Stimulated activated effector memory CD8-positive, alpha-beta T cell treated with anti-CD3 and anti-CD28 coated beads, Interleukin-12 subunit alpha, Interleukin-12 subunit beta, amount 100 ng/mL, for 72 hours (primary cell): Measurements from ENCODE around the gene SMG6.

Experiments
- ATAC-seq: fragments of 150-1000 bp; cut with Tn5 transposase; 2 replicates; pipeline ENCODE4 v1.10.0; 2021
- DNase-seq, 2 donors: peaks; one replicate each; pipeline ENCODE4 v3.0.0; 2021 to 2022; ENCODE audit warnings: low spot score in 2 of 2
- H3K27ac Mint-ChIP-seq: one replicate; pipeline ENCODE4 v1.8.0; 2022; ENCODE audit warnings: mild to moderate bottlenecking, mixed read lengths
- H3K36me3 Mint-ChIP-seq: one replicate; pipeline ENCODE4 v1.8.0; 2022; ENCODE audit warnings: mild to moderate bottlenecking, mixed read lengths
- H3K4me1 Mint-ChIP-seq: one replicate; pipeline ENCODE4 v1.8.0; 2022; ENCODE audit warnings: mixed read lengths
- H3K4me3 Mint-ChIP-seq: one replicate; pipeline ENCODE4 v1.8.0; 2022; ENCODE audit warnings: mild to moderate bottlenecking, mixed read lengths
- H3K9me3 Mint-ChIP-seq: one replicate; pipeline ENCODE4 v1.8.0; 2022; ENCODE audit warnings: mixed read lengths

SMG6 gene

DNA sequence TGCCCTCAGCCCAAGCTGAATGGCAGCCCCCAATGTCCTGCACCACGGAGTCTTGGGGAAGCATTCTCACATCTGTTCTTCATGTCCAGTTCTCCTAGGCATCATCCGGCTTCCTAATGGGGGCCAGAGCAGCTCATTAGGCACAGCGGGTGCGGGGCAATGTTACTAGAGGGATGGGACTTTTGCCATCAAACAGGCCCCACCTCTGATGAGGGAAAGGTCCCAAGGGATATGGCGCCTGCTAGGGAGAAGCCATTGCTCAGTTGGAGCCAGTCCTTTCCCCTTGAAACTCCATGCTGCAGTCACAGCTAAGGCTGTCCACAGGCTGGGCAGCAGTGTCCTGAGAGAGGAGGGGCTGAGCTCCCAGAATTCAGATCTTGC is 275.4 kb downstream of the SMG6 start:
- no peak for ATAC-seq
- no peak overlapping the region for H3K27ac Mint-ChIP-seq
- no peak for DNase-seq
- no peak overlapping the region for H3K4me3 Mint-ChIP-seq
- H3K36me3 Mint-ChIP-seq, result peaks cover 6% of the 10 kb centered on the region
- no peaks in the 10 kb centered on the region for H3K9me3 Mint-ChIP-seq
- H3K4me1 Mint-ChIP-seq, result peaks cover 17% of the 10 kb centered on the region

DNA sequence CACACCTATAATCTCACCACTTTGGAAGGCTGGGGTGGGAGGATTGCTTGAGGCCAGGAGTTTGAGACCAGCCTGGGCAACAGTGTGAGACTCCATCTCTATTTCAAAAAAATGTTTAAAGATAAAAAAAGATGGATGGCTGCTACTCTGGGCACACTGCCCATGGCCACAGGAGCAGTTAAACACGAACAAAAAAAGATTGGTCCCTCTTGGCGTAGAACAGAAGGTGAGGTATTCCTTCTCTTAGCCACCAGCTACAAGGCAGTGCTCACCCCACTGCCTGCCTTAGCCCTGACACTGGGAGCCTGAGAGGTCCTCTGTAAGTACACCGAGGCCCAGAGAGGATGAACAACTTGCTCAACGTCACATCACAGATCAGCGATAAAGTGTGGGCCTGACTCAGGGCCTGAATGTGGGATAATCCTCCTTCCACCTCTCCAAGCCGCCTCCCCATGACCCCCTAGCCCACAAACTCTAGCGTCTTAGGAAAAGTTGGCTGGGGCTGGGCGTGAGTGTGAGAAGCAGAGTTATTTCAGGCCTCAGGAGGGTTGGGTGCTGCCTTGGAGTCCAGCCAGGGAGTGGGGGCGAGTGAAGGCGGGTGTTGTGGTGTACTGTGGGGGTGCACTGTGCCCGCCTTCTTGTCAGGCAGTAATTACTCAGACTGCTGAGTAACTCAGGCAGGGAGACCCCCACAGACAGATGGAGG is 275.9 kb downstream of the SMG6 start:
- Mint-ChIP-seq H3K27ac (no peak overlapping the region), H3K4me1 (peaks cover 17% of the 10 kb centered on the region), H3K9me3 (no peaks in the 10 kb centered on the region), H3K4me3 (no peak overlapping the region), H3K36me3 (peaks cover 6% of the 10 kb centered on the region)
- DNase-seq, result no peak
- ATAC-seq, result no peak

DNA sequence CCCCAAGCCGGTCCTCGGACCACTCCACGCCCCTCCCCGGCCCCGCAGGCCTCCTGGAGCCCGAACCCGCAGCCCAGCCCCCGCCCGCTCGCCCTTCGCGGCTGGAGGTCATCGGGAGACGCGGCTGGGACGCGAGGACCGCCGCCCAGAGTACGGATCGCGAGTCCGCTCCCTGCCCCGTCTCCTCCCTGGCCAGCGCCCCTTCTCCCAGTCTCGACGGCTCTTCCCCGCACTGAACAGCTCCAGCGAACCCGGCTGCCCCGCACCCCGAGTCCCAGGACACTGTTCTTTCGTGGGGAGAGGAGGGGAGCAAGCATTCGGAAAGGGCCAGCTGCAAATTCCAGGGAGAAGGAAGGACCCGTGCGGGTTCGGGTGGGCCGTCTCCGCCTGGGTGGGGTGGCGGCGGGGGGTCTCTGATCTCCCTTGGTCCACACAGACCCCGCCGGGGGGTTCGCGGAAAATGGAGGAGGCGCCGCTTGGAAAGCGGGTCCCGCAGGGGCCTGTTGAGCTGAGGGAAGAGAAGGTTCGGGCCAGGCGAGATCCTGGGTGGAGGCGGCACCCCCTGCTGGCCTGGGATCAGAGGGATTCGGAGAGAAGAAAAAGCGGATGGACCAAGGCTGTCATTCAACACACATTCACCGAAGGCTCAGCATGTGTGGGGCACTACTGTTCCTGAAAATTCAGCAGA is 277.8 kb downstream of the SMG6 start:
- DNase-seq, result no peak
- H3K4me3 Mint-ChIP-seq, result peak overlapping the region; percentile 66
- no peak for ATAC-seq
- no peak overlapping the region for H3K27ac Mint-ChIP-seq
- no peaks in the 10 kb centered on the region for H3K9me3 Mint-ChIP-seq
- peaks cover 13% of the 10 kb centered on the region for H3K4me1 Mint-ChIP-seq
- peaks cover 6% of the 10 kb centered on the region for H3K36me3 Mint-ChIP-seq

DNA sequence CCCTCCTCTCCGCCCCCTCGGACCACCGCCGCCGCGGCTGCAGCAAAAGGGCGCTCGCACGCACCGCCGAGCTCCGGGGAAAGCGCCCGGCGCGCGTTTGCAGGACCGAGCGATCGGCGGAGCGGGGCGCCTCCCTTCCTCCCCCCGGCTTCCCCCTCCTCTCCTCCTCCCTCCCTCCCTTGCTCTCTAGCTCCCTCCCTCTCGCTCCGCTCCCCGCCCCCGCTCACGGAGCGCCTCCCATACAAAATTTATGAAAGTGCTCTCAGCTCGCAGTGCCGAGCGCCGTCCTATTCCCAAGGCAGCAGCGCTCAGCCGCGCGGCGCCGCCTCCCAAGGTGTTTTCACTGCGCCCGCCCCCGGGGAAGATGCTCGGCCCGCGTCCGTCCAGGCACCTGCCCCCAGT is 278.4 kb downstream of the SMG6 start, which contains the start of gene RTN4RL1:
Gene RTN4RL1 (minus strand): TSS at position 115 of the 402 bp plus-strand sequence. CDS start 469 bp downstream, outside the sequence.
- Mint-ChIP-seq H3K4me1 (peaks cover 11% of the 10 kb centered on the region), H3K27ac (no peak within 1 kb of the TSS), H3K9me3 (no peaks in the 10 kb centered on the region), H3K36me3 (peaks cover 3% of the 10 kb centered on the region), H3K4me3 (peak within 1 kb of the TSS; percentile 66)
- ATAC-seq (no peak), DNase-seq (peak; percentile 25 to 67)

DNA sequence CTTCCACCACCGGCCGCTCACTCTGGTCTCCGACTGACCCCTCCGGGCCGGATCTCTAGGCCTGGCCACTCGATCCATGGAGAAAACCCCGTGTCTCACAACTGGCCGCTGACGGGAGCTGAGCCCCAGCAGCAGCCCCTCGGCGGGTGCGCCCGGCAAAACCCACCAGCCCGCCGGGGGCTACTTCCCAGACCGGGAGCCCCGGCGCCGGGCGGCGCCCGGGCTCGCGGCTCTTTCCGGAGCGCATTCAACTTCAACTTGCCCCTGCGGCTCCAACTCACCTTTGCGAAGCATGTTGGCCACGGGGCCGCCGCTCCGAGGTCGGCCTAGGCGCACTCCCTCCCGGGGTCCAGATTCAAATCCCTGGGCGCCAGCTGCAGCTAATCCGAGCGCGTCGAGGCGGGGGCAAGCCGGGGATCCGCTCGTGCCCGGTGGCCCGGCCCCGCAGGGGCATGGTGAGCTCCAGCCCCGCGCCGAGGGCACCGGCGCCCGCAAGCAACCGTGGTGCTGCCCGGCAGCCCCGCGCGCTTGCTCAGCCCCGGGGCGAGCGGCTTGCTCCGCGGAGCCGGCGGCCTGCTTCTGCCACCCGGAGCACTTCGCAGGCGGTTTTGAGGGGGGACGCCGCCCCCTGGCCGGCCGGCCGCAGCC is 278.9 kb downstream of the SMG6 start:
- no peak for ATAC-seq
- Mint-ChIP-seq H3K9me3 (no peaks in the 10 kb centered on the region), H3K4me1 (peaks cover 11% of the 10 kb centered on the region), H3K4me3 (peak overlapping the region; percentile 66), H3K36me3 (no peaks in the 10 kb centered on the region), H3K27ac (no peak overlapping the region)
- DNase-seq, result no peak

DNA sequence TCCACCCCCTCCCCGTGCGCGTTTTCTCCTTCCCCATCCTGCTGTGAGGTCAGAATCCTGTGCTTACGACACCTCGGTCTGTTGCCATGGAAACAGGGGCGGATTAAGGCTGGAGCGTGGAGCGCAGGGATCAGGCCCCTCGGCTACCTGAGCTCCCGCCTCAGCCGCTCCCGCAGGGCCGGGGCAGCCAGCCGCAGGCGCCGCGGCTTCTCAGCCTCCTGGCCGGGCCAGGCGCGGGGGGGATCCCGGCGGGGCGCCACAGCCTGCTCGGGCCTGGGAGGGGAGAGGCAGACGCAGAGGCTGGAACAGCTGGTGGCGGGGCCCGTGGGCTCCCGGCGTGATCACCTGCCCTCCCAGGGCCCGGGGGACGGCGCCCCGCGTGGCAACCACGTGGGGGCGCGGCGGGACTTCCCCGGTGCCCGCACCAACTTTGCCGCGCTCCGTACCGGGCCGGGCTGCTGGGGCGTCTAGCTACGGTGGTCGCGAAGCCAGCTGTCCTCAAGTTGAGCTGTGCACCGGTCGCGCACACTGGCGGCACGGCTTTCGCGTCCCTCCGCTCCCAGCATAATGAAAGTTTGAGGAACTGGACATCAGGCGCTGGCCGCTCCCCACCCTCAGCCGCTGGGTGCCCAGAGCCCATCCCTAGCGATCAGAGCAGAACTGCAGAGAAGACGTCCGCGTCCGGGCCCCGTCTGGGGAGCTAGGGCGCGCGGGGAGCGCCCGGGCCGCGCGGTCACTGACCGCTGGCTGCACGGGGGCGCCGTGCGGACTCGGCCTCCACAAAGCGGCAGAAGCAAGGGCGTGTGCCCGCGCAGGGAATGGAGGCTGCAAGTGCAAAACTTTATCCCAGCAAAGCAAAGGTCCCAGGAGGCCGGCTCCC is 279.7 kb downstream of the SMG6 start:
- Mint-ChIP-seq H3K36me3 (no peaks in the 10 kb centered on the region), H3K4me1 (peaks cover 11% of the 10 kb centered on the region), H3K4me3 (peak overlapping the region; percentile 66), H3K27ac (no peak overlapping the region), H3K9me3 (no peaks in the 10 kb centered on the region)
- DNase-seq, result no peak
- peak; percentile 14 for ATAC-seq

DNA sequence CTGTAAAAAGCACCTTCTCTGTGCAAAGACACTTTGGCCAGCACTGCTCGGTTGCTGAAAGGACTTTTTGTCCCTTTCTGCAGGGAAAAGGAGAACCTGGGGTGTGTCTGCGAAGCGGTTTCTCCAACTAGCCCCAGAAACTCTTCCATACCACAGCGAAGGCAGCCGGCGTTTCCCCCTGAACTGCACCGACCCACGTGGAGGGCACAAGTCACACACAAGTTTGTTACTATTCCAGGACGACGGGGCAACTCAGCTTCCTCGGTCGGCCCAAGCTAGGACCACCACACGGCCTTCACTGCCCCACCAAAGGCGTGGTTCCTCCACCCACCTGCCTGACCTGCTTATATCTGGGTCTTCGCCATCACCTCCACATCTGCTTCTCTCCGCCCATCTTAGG is 280.3 kb downstream of the SMG6 start:
- peaks cover 15% of the 10 kb centered on the region for H3K4me1 Mint-ChIP-seq
- no peak overlapping the region for H3K27ac Mint-ChIP-seq
- H3K4me3 Mint-ChIP-seq, result peak overlapping the region; percentile 66

DNA sequence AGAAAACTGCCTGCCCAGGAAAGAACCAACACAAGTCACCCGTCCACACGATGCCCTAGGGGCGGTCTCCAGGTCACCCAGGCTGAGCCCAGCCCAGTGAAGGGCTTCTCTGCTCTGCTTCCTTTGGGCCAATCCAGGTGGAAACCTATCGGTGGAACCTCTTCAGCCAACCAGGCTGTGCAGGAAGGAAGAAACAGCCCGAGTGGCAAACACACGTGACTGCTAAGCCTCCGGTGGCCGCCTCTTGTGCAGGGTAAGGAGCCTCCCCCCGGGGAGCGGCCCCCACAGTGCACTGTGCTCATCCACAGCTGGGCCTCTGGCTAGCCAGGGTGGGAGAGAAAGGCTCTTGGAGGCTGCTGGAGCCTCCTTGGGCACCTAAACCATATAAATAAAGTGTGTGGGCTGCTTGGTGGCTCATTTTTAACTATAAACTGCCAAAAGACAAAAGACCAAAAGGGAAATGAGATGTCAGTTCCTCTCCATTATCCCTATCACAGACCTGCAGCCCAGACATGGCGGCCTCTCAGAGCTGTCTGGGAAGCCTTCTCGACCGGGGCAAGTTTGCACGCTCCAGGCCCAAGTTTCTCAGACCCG is 280.8 kb downstream of the SMG6 start:
- no peak for DNase-seq
- no peak for ATAC-seq
- Mint-ChIP-seq H3K4me3 (peak overlapping the region; percentile 66), H3K4me1 (peaks cover 20% of the 10 kb centered on the region), H3K27ac (no peak overlapping the region), H3K36me3 (no peaks in the 10 kb centered on the region), H3K9me3 (no peaks in the 10 kb centered on the region)

More for the DNA sequence above, 280.3 kb downstream of the SMG6 start:
- no peak for DNase-seq
- Mint-ChIP-seq H3K36me3 (no peaks in the 10 kb centered on the region), H3K9me3 (no peaks in the 10 kb centered on the region)
- ATAC-seq, result no peak

DNA sequence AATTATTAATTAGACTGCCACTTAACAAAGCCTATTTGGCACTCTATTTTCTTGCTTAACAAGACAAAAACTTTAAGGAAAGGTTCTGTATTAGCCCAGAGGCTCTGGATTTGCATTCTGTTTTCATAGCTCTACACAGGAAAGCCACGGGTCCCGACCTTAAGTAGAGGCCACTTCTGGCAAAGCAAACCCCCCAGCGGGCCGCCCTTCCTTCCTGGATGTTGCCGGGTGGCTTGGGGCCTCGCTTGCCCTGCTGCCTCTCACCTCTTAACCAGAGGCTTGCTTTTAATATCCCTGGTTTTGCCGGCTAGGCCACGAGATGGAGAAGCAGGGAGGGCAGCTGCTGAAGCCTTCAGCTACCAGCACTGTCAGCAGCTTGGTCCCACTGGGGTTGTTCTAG is 282.9 kb downstream of the SMG6 start:
- no peaks in the 10 kb centered on the region for H3K36me3 Mint-ChIP-seq
- ATAC-seq (no peak), DNase-seq (no peak)
- no peaks in the 10 kb centered on the region for H3K9me3 Mint-ChIP-seq
- peaks cover 16% of the 10 kb centered on the region for H3K4me1 Mint-ChIP-seq
- no peak overlapping the region for H3K4me3 Mint-ChIP-seq
- H3K27ac Mint-ChIP-seq, result no peak overlapping the region

DNA sequence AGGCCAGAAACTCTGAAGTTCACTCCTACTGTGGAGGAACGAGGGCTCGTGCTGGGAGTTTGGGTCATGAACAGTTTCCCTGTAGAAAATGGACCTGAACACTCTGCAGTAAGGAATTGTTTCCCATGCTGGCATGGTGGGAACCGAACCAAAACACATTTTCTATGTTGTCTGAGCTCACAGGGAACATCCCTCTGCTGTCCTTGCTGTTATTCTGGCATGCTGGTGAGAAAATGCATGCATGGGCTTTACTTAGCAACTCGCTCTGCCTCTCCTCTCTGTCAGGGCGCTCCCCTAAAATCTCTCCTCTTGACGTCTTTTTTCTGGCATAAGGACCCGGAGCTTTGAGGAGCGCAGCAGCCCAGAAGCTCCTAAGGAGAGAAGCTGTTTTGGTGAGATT is 283.9 kb downstream of the SMG6 start:
- DNase-seq (no peak), ATAC-seq (no peak)
- Mint-ChIP-seq H3K4me3 (no peak overlapping the region), H3K4me1 (peaks cover 11% of the 10 kb centered on the region), H3K27ac (no peak overlapping the region), H3K36me3 (no peaks in the 10 kb centered on the region), H3K9me3 (no peaks in the 10 kb centered on the region)

DNA sequence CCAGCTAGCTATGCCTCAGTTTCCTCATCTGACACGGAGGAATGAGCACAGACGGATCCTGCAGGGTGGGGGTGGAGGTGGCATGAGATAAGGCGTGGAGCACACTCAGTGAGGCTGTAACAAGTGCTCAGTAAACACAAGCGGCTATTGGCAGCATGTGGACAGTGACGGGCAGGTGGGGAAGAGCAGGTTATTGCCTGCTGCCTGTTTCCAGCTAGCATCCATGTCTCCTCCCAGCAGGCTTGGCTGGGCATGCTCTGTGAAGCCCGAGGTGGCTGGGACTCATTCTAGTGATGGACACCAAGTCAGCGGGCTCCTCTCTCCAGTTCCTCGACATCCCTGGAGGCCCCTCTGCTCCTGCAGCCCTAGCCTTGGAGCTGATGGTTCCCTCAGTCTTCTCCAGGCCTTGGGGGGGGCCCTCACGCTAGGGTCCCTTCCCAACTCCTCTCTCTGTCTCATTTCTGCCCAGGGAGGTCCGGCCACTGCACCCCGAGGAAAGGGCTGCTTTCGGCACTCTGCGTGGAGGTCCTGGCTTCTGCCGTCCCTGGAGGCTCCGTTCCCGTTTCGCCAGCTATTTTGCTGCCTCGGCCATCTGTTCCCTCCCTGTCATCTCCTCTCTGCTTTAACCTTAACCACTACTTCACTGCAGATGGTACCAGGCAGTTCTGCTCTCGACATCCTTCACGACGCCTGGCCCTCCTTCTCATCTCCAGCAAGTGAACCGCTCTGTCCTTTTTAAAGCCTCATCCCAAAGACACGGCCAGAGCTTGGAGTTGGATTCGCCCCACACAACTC is 284.7 kb downstream of the SMG6 start:
- H3K36me3 Mint-ChIP-seq, result no peaks in the 10 kb centered on the region
- H3K4me1 Mint-ChIP-seq, result peaks cover 11% of the 10 kb centered on the region
- H3K9me3 Mint-ChIP-seq, result no peaks in the 10 kb centered on the region
- no peak overlapping the region for H3K27ac Mint-ChIP-seq
- no peak overlapping the region for H3K4me3 Mint-ChIP-seq
- ATAC-seq (no peak), DNase-seq (no peak)

DNA sequence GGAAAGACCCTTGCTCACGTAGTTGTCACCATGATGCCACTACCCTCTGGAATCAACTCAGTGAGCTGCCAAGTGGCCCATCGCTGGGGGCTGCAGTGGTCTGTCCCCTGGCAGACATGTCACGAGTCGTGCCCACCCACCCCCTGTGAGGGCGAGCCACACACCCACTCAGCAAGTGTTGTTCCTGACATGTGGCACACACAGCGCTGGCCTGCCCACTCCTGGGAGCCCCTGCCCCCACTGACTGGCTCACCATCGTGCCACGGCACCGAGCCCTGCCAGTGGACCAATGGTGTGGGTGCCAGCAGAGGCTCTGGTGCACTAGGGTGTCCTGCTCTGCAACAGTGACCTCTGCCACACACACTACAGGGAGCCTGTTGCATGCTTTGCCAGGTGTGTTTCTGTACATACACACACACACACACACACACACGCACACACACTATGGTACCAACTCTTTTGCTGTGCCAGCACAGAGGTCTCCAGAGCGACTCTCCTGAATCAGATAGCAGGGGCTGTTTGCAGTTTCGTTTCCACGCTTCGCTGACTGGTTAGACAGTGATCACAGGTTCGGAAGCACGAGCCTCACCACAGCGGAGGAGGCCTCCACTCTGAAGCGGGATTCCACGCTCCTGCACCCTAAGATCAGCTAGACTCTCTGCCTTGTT is 286.2 kb downstream of the SMG6 start:
- no peak overlapping the region for H3K4me3 Mint-ChIP-seq
- no peaks in the 10 kb centered on the region for H3K36me3 Mint-ChIP-seq
- ATAC-seq (peak; percentile 19), DNase-seq (no peak)
- H3K27ac Mint-ChIP-seq, result no peak overlapping the region
- no peaks in the 10 kb centered on the region for H3K9me3 Mint-ChIP-seq
- H3K4me1 Mint-ChIP-seq, result peaks cover 11% of the 10 kb centered on the region

DNA sequence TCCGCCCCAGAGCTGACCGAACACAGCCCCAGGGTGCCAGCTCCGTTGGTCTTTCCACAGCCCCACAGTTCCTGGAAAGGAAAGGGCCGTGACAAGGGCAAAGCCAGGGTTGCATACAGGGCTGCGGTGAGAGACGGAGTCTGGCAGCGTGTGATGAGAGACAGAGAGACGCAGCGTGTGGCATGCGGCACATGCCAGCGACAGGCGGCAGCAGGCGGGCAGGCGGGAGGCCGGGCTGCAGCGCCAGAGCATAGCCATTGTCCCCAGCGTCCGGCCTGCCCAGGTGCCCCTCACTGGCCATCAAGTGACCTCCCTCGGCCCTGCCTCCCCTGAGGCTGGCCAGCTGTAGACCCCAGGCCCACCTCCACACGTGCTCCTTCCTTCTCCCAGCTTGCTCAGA is 287.1 kb downstream of the SMG6 start:
- no peak overlapping the region for H3K4me3 Mint-ChIP-seq
- no peaks in the 10 kb centered on the region for H3K9me3 Mint-ChIP-seq
- no peak for DNase-seq
- no peaks in the 10 kb centered on the region for H3K36me3 Mint-ChIP-seq
- ATAC-seq, result no peak
- H3K4me1 Mint-ChIP-seq, result peaks cover 11% of the 10 kb centered on the region
- no peak overlapping the region for H3K27ac Mint-ChIP-seq

DNA sequence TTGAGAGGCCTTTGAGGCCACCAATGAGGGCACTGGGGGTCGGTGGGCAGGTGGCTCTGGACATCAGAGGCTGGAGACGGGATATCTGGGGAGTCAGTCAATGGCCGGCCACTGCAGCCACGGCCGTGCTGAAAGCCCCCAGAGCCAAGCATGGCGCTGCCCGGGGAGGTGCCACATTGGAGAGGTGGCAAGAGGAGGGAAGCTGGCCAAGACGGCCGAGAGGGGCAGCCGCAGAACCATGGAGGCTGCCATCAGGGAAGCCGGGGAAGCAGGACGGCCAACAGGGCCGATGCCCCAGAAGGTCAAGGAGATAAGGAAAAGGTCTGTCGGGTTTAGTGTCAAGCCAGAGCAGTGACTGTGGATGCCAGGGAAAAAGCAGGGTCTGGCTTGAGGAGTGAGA is 288.3 kb downstream of the SMG6 start:
- H3K27ac Mint-ChIP-seq, result no peak overlapping the region
- H3K4me1 Mint-ChIP-seq, result peaks cover 11% of the 10 kb centered on the region
- no peaks in the 10 kb centered on the region for H3K36me3 Mint-ChIP-seq
- H3K4me3 Mint-ChIP-seq, result no peak overlapping the region
- DNase-seq (no peak), ATAC-seq (no peak)
- no peaks in the 10 kb centered on the region for H3K9me3 Mint-ChIP-seq
